Uterus (tissue), 2 donors: ENCODE measurements around the gene RAI1.

Experiments used
- CTCF ChIP-seq, 4 experiments: fragments of 200-600 bp in 2 of 4; fragments of 450-650 bp in 2 of 4; sonication (generic) in 2 of 4; IDR thresholded peaks; one replicate each; pipeline ENCODE4 v1.5.1; 2016 to 2019; ENCODE audit warnings: antibody characterized with exemption in 4 of 4, mild to moderate bottlenecking in 2 of 4, moderate library complexity in 1 of 4
- POLR2A ChIP-seq, 2 donors: fragments of 450-650 bp; IDR thresholded peaks; one replicate each; pipeline ENCODE4 v1.6.1; 2016; ENCODE audit warnings: antibody characterized with exemption in 2 of 2, mild to moderate bottlenecking in 1 of 2, moderate library complexity in 1 of 2

GRCh38 chr17:17847726-17848125 is 166.5 kb downstream of the RAI1 start:
- TF ChIP-seq CTCF (IDR thresholded peaks at IDR 0.05) (no peak), POLR2A (IDR thresholded peaks at IDR 0.05) (no peak)
